Superior temporal gyrus (tissue), 1 donor: ENCODE results near the gene CSRP2.

Experiments used
- DNase-seq: peaks from one replicate; pipeline ENCODE4 v3.0.0-alpha.2; 2016; ENCODE audit errors: extremely low spot score

The CSRP2 gene

GRCh38 chr12:76863005-76863670 lies 15.7 kb downstream of the CSRP2 start:
- no peak for DNase-seq

GRCh38 chr12:76860256-76860655 lies 18.6 kb downstream of the CSRP2 start:
- DNase-seq, result no peak

- no peak for DNase-seq
Measured at GRCh38 chr12:76859611-76860010, 19.2 kb downstream of the CSRP2 start.

- no peak for DNase-seq
Measured at GRCh38 chr12:76856018-76856644, 22.7 kb downstream of the CSRP2 start.

- no peak for DNase-seq
Measured at GRCh38 chr12:76855271-76855670, 23.5 kb downstream of the CSRP2 start.

- DNase-seq, result no peak
Measured at GRCh38 chr12:76852106-76852505, 26.7 kb downstream of the CSRP2 start.

GRCh38 chr12:76848132-76848531 lies 30.7 kb downstream of the CSRP2 start:
- peak; percentile 35 for DNase-seq

- DNase-seq, result no peak
Measured at GRCh38 chr12:76847260-76847659, 31.6 kb downstream of the CSRP2 start.

- DNase-seq, result no peak
Measured at GRCh38 chr12:76836633-76837032, 42.2 kb downstream of the CSRP2 start.

GRCh38 chr12:76830436-76830835 lies 48.4 kb downstream of the CSRP2 start:
- no peak for DNase-seq

- DNase-seq, result peak; percentile 55
Measured at GRCh38 chr12:76820888-76821482, 57.8 kb downstream of the CSRP2 start.

- no peak for DNase-seq
Measured at GRCh38 chr12:76813972-76814371, 64.8 kb downstream of the CSRP2 start.

- DNase-seq, result no peak
Measured at GRCh38 chr12:76813265-76813664, 65.6 kb downstream of the CSRP2 start.

GRCh38 chr12:76811976-76812375 lies 66.8 kb downstream of the CSRP2 start:
- no peak for DNase-seq

- no peak for DNase-seq
Measured at GRCh38 chr12:76810671-76811419, 68.0 kb downstream of the CSRP2 start.
